Activated CD8-positive, alpha-beta memory T cell treated with anti-CD3 and anti-CD28 coated beads, Interleukin-2, amount 50 U/mL, for 1 hour (primary cell): ENCODE data around the gene LAMA5.

ENCODE experiments used
- DNase-seq: peaks from one replicate; pipeline ENCODE4 v3.0.0-alpha.2; 2020; ENCODE audit errors: extremely low read depth

Gene LAMA5

GRCh38 chr20:62405108-62405980, 38.2 kb upstream of the LAMA5 start:
- DNase-seq: no peak

GRCh38 chr20:62404761-62405107, 37.6 kb upstream of the LAMA5 start:
- DNase-seq: no peak

GRCh38 chr20:62404112-62404665, 37.1 kb upstream of the LAMA5 start:
- DNase-seq: no peak

GRCh38 chr20:62403331-62403730, 36.2 kb upstream of the LAMA5 start:
- DNase-seq: no peak

GRCh38 chr20:62402456-62403150, 35.5 kb upstream of the LAMA5 start:
- DNase-seq: no peak

- no peak for DNase-seq
These were observed 34.2 kb upstream of the LAMA5 start for GRCh38 chr20:62401331-62401779.

GRCh38 chr20:62400541-62400940, 33.4 kb upstream of the LAMA5 start:
- DNase-seq: no peak

GRCh38 chr20:62400021-62400420, 32.9 kb upstream of the LAMA5 start:
- DNase-seq: no peak

GRCh38 chr20:62398120-62398821, 31.2 kb upstream of the LAMA5 start:
- no peak for DNase-seq

- DNase-seq: no peak
These were observed 29.5 kb upstream of the LAMA5 start for GRCh38 chr20:62396367-62397239.

GRCh38 chr20:62395311-62396242, 28.5 kb upstream of the LAMA5 start:
- no peak for DNase-seq

- DNase-seq: no peak
These were observed 27.4 kb upstream of the LAMA5 start for GRCh38 chr20:62394248-62395245.

GRCh38 chr20:62393830-62394229, 26.7 kb upstream of the LAMA5 start:
- DNase-seq: no peak

- DNase-seq: no peak
These were observed 26.2 kb upstream of the LAMA5 start for GRCh38 chr20:62393335-62393665.

- DNase-seq: no peak
These were observed 25.7 kb upstream of the LAMA5 start for GRCh38 chr20:62392621-62393334.

- no peak for DNase-seq
These were observed 24.9 kb upstream of the LAMA5 start for GRCh38 chr20:62392077-62392418.

- no peak for DNase-seq
These were observed 24.3 kb upstream of the LAMA5 start for GRCh38 chr20:62391165-62392076.
